GM12892 (cell line): ENCODE results near the gene NACA.

Experiments used
- POLR2A ChIP-seq: IDR thresholded peaks from 2 replicates; pipeline ENCODE4 v1.6.1; 2011; ENCODE audit warnings: low read depth, low read length, control low read depth
- TAF1 ChIP-seq: IDR thresholded peaks from 2 replicates; pipeline ENCODE4 v1.6.1; 2011; ENCODE audit warnings: low read depth, mild to moderate bottlenecking, control low read depth, low read length, borderline replicate concordance

- no peak for TF ChIP-seq POLR2A
- no peak for TF ChIP-seq TAF1
Measured at GRCh38 chr12:56709759-56710376, 15.2 kb downstream of the NACA start.
